H9 (cell line): ENCODE measurements around the gene CPNE5. TPM values are rescaled to one million over a fixed set of nuclear protein-coding genes. Genes with fewer than 3 reads are reported as not detected.

ENCODE experiments used
- DNase-seq: peaks from one replicate; pipeline ENCODE4 v3.0.0-alpha.2; 2017
- H2AFZ ChIP-seq: one replicate; pipeline ENCODE4 v1.6.1; 2013; ENCODE audit warnings: mild to moderate bottlenecking, low read length, control low read depth, moderate library complexity
- H2AK5ac ChIP-seq: 2 replicates; pipeline ENCODE4 v1.6.1; 2013; ENCODE audit warnings: low read length, control low read depth, mixed read lengths; ENCODE audit not compliant: insufficient read length
- H2BK120ac ChIP-seq: one replicate; pipeline ENCODE4 v1.6.1; 2013; ENCODE audit warnings: low read depth, mild to moderate bottlenecking, low read length, control low read depth, inconsistent platforms; ENCODE audit not compliant: poor library complexity, severe bottlenecking
- H2BK12ac ChIP-seq: 2 replicates; pipeline ENCODE4 v1.6.1; 2013; ENCODE audit warnings: low read length, control low read depth, mixed read lengths, low read depth; ENCODE audit not compliant: insufficient read length
- H2BK15ac ChIP-seq: 2 replicates; pipeline ENCODE4 v1.6.1; 2013; ENCODE audit warnings: low read depth, low read length, control low read depth
- H2BK20ac ChIP-seq: one replicate; pipeline ENCODE4 v1.6.1; 2013; ENCODE audit warnings: low read depth, mild to moderate bottlenecking, low read length, control low read depth, inconsistent platforms; ENCODE audit not compliant: poor library complexity, severe bottlenecking
- H2BK5ac ChIP-seq: 2 replicates; pipeline ENCODE4 v1.6.1; 2013; ENCODE audit warnings: low read length, control low read depth, mixed read lengths; ENCODE audit not compliant: insufficient read length
- H3K14ac ChIP-seq: 2 replicates; pipeline ENCODE4 v1.6.1; 2013; ENCODE audit warnings: low read length, control low read depth; ENCODE audit not compliant: insufficient read depth
- H3K18ac ChIP-seq: 2 replicates; pipeline ENCODE4 v1.6.1; 2013; ENCODE audit warnings: low read depth, mild to moderate bottlenecking, mixed read lengths, low read length, control low read depth; ENCODE audit not compliant: insufficient read length
- H3K23ac ChIP-seq: 2 replicates; pipeline ENCODE4 v1.6.1; 2013; ENCODE audit warnings: low read length, control low read depth, mixed read lengths, low read depth; ENCODE audit not compliant: insufficient read length
- H3K23me2 ChIP-seq: 2 replicates; pipeline ENCODE4 v1.6.1; 2013; ENCODE audit warnings: low read depth, mild to moderate bottlenecking, mixed read lengths, low read length, control low read depth; ENCODE audit not compliant: insufficient read length, poor library complexity, severe bottlenecking
- H3K27ac ChIP-seq: 2 replicates; pipeline ENCODE4 v1.5.1; 2013; ENCODE audit warnings: low read length, control low read depth, mixed read lengths, low read depth; ENCODE audit not compliant: insufficient read length
- H3K27me3 ChIP-seq: 2 replicates; pipeline ENCODE4 v1.6.1; 2013; ENCODE audit warnings: low read length, control low read depth, inconsistent platforms; ENCODE audit not compliant: insufficient read depth
- H3K4ac ChIP-seq: 2 replicates; pipeline ENCODE4 v1.6.1; 2013; ENCODE audit warnings: low read depth, mild to moderate bottlenecking, control low read depth, inconsistent platforms, low read length, moderate library complexity
- H3K4me1 ChIP-seq: 2 replicates; pipeline ENCODE4 v1.6.1; 2013; ENCODE audit warnings: low read length, control low read depth, inconsistent platforms; ENCODE audit not compliant: insufficient read depth
- H3K4me2 ChIP-seq: 2 replicates; pipeline ENCODE4 v1.6.1; 2013; ENCODE audit warnings: low read length, control low read depth, mixed read lengths; ENCODE audit not compliant: insufficient read length, insufficient read depth
- H3K56ac ChIP-seq: 2 replicates; pipeline ENCODE4 v1.6.1; 2013; ENCODE audit warnings: low read depth, mild to moderate bottlenecking, mixed read lengths, low read length, control low read depth; ENCODE audit not compliant: insufficient read length
- H3K79me1 ChIP-seq: 2 replicates; pipeline ENCODE4 v1.6.1; 2013; ENCODE audit warnings: low read depth, mild to moderate bottlenecking, moderate library complexity, low read length, control low read depth, inconsistent platforms; ENCODE audit not compliant: insufficient read depth, poor library complexity, severe bottlenecking
- H3K79me2 ChIP-seq: 2 replicates; pipeline ENCODE4 v1.6.1; 2013; ENCODE audit warnings: low read length, control low read depth, inconsistent platforms; ENCODE audit not compliant: insufficient read depth
- H3K9ac ChIP-seq: 2 replicates; pipeline ENCODE4 v1.6.1; 2013; ENCODE audit warnings: low read length, control low read depth, mixed read lengths; ENCODE audit not compliant: insufficient read length; ENCODE audit errors: extremely low read depth
- H3K9me3 ChIP-seq: one replicate; pipeline ENCODE4 v1.6.1; 2013; ENCODE audit warnings: low read depth, low read length, inconsistent platforms; ENCODE audit not compliant: control insufficient read depth
- H3T11ph ChIP-seq: one replicate; pipeline ENCODE4 v1.6.1; 2013; ENCODE audit warnings: mild to moderate bottlenecking, low read length, control low read depth, inconsistent platforms
- H4K20me1 ChIP-seq: one replicate; pipeline ENCODE4 v1.6.1; 2013; ENCODE audit not compliant: control insufficient read depth, insufficient read length, insufficient read depth
- H4K5ac ChIP-seq: 2 replicates; pipeline ENCODE4 v1.6.1; 2013; ENCODE audit warnings: low read depth, mild to moderate bottlenecking, mixed read lengths, low read length, control low read depth; ENCODE audit not compliant: insufficient read length
- H4K8ac ChIP-seq: replicated peaks from 2 replicates; pipeline ENCODE4 v1.6.1; 2013; ENCODE audit warnings: low read length, control low read depth, mixed read lengths, low read depth; ENCODE audit not compliant: insufficient read length
- H4K91ac ChIP-seq: 2 replicates; pipeline ENCODE4 v1.6.1; 2013; ENCODE audit warnings: low read depth, mild to moderate bottlenecking, moderate library complexity, mixed read lengths, low read length, control low read depth; ENCODE audit not compliant: insufficient read length
- H3K27ac Mint-ChIP-seq, 3 experiments: 2 replicates in 2 of 3; 3 replicates in 1 of 3; pipeline ENCODE4 v1.8.0; 2020 to 2021; ENCODE audit warnings: mixed read lengths in 3 of 3, mild to moderate bottlenecking in 1 of 3, moderate library complexity in 1 of 3
- H3K27me3 Mint-ChIP-seq: 2 replicates; pipeline ENCODE4 v1.8.0; 2021; ENCODE audit warnings: low read depth, mild to moderate bottlenecking, moderate library complexity, mixed read lengths
- H3K36me3 Mint-ChIP-seq, 3 experiments: 2 replicates in 2 of 3; 3 replicates in 1 of 3; pipeline ENCODE4 v1.8.0; 2020 to 2021; ENCODE audit warnings: low read depth in 3 of 3, mixed read lengths in 3 of 3; ENCODE audit not compliant: insufficient read depth in 1 of 3
- H3K4me1 Mint-ChIP-seq, 2 experiments: 2 replicates each; pipeline ENCODE4 v1.8.0; 2020; ENCODE audit warnings: mixed read lengths in 2 of 2
- H3K4me3 Mint-ChIP-seq, 2 experiments: 2 replicates in 1 of 2; 3 replicates in 1 of 2; pipeline ENCODE4 v1.8.0; 2020 to 2021; ENCODE audit warnings: mild to moderate bottlenecking in 2 of 2, mixed read lengths in 2 of 2, moderate library complexity in 1 of 2
- H3K9me3 Mint-ChIP-seq, 2 experiments: 2 replicates in 1 of 2; 3 replicates in 1 of 2; pipeline ENCODE4 v1.8.0; 2020; ENCODE audit warnings: mild to moderate bottlenecking in 2 of 2, mixed read lengths in 2 of 2, moderate library complexity in 1 of 2
- CTCF ChIP-seq: fragments of 200-600 bp; sonication (generic); conservative IDR thresholded peaks from 3 replicates; pipeline ENCODE4 v1.8.0; 2021; ENCODE audit warnings: antibody characterized with exemption, mild to moderate bottlenecking
- WGBS: extraction: QIAGEN DNeasy Blood & Tissue Kit; methylation state at CpG from one replicate; pipeline ENCODE4 v1.1.7; 2013; ENCODE audit warnings: missing lambda C conversion rate, low lambda C conversion rate, mixed read lengths; ENCODE audit not compliant: insufficient read length; ENCODE audit errors: extremely low coverage; 5-methylcytosine and 5-hydroxymethylcytosine counted together
- total RNA-seq: library from RNA; stranded (reverse); gene quantifications from 2 replicates; pipeline ENCODE4 v1.2.1, GENCODE V29; 2021

The CPNE5 gene
- total RNA-seq, 1 experiment from 2014 or later: 0.52 TPM

GRCh38 chr6:36850021-36850420, 10.8 kb upstream of the CPNE5 start:
- no peak overlapping the region for H4K91ac ChIP-seq
- H3K36me3 Mint-ChIP-seq: peaks cover 8 to 27% (median 18%) of the 10 kb centered on the region in 3 experiments; a peak in 6 of 7 replicates
- no peaks in the 10 kb centered on the region; the same call in 1 of the 2 replicates for H3K4me1 ChIP-seq
- H3K23me2 ChIP-seq: peaks cover 4% of the 10 kb centered on the region
- H3K4me2 ChIP-seq: no peak overlapping the region
- H3K9me3 ChIP-seq: no peaks in the 10 kb centered on the region
- no peak overlapping the region for H2AFZ ChIP-seq
- no peak overlapping the region for H3K18ac ChIP-seq
- no peak for TF ChIP-seq CTCF
- H3K27ac Mint-ChIP-seq: no peak overlapping the region
- no peak overlapping the region for H3K9ac ChIP-seq
- H3K9me3 Mint-ChIP-seq: no peaks in the 10 kb centered on the region
- H2AK5ac ChIP-seq: no peak overlapping the region
- no CpG with 5 or more reads among the region's 9 CpGs for WGBS
- H3K79me1 ChIP-seq: no peaks in the 10 kb centered on the region
- H4K20me1 ChIP-seq: no peaks in the 10 kb centered on the region
- no peak overlapping the region for H4K8ac ChIP-seq
- H4K5ac ChIP-seq: no peak overlapping the region
- H2BK5ac ChIP-seq: no peak overlapping the region
- peaks cover 7% of the 10 kb centered on the region for H3K27me3 Mint-ChIP-seq
- H3K4me3 Mint-ChIP-seq: no peak overlapping the region; a peak in 1 of 5 replicates
- no peaks in the 10 kb centered on the region for H3K27me3 ChIP-seq
- H3K4me1 Mint-ChIP-seq: peaks cover 27 to 28% of the 10 kb centered on the region in 2 experiments
- no peak overlapping the region for H3K14ac ChIP-seq
- DNase-seq: no peak
- H2BK20ac ChIP-seq: no peak overlapping the region
- no peak overlapping the region for H3K27ac ChIP-seq
- H2BK120ac ChIP-seq: no peak overlapping the region
- no peak overlapping the region for H3T11ph ChIP-seq
- no peak overlapping the region for H3K4ac ChIP-seq
- no peak overlapping the region for H2BK12ac ChIP-seq
- H2BK15ac ChIP-seq: no peak overlapping the region
- no peak overlapping the region for H3K56ac ChIP-seq
- H3K79me2 ChIP-seq: no peaks in the 10 kb centered on the region
- H3K23ac ChIP-seq: no peak overlapping the region
